ENCODE data around the gene RELL2.

Gene RELL2

GRCh38 chr5:141649056-141649688 lies 12.4 kb downstream of the RELL2 start:
- no peak for DNase-seq (ENCODE audit: low read depth in 3 of 3)

DNA sequence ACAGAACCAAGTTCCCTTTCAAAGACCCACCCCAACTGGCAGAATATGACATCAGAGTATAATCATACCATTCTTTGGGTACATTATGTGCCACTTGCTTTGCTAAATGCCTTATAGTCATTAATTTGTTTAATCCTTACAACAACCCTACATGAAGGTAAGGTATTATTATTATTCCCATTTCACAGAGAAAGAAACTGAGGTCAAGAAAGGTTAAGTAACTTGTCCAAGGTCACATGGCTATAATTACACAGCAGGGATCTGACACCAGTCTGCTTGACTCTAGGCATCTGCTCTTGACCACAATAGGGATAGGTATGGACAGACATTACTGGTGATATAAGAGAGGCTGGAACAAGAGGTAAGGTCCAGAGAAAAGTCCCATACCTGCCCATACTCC lies 13.2 kb downstream of the RELL2 start:
- no peak for DNase-seq (ENCODE audit: low read depth in 3 of 3)

DNA sequence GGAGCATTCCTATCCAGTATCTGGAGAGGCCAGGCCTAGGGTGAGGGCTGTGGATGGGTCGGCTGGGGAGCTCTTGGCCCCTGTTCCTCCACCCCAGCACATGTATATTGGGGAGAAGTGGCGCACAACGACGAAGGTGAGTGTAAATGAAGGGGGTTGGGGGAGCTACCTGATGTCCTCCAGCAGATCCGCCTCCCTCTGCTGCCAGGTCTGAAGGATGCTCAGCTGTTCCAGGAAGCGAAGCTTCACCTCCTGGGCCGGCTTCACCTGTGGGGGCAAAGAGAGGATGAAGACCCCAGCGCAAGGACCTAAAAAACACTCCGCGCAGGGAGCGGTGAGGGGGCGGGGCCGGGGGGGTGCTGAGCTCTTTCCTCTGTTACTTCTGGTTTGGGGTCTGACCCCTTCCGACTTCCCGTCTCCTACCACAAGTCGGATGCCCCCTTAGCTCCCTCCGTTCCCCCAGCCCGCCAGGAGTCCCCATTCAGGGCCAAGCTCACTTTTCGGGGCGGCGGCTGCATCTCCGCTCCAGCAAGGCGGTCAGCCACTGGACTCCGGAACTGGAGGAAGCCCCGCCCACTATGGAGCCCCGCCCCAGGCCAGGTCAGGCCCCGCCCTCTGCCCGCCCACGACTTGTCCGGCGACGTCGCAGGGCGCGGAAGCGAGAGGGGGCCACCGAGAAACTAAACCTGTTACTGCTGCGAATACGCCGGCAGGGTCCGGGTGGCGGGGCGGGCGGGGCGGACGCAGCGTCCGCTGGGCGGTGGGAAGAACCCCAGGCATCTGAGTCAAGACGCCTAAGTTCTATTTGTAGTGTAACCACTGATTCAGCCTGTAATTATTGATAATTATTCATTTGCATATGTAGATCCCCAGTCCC lies 14.3 kb downstream of the RELL2 start, which contains the start of gene FCHSD1:
FCHSD1 (minus strand) TSS at position 568 of the 877 bp plus-strand sequence; CDS start at position 518, 50 bp downstream.
- DNase-seq (ENCODE audit: low read depth in 3 of 3), result peak; percentile 66 to 70 (median 66)

- no peak for DNase-seq (ENCODE audit: low read depth in 3 of 3)
These were observed 14.9 kb downstream of the RELL2 start for GRCh38 chr5:141651728-141652105.

DNA sequence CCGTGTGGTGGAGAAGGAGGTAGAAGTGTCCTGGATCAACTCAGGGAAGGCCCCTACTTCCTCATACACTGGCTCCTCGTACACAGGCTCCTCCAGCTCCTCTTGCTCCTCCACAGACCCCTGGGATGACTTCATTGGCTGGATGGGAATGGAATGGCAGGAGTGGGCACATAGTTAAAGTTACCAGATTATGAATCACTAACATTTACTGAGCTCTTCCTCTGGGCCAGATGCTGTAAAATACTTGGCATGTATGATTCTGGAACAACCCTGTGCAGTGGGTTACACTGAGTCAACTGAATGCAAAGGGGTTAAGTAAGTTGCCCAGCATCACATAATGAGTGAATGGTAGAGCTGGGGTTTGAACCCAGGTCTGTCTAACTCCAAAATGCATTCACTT lies 17.5 kb downstream of the RELL2 start:
- no peak for DNase-seq (ENCODE audit: low read depth in 3 of 3)

DNA sequence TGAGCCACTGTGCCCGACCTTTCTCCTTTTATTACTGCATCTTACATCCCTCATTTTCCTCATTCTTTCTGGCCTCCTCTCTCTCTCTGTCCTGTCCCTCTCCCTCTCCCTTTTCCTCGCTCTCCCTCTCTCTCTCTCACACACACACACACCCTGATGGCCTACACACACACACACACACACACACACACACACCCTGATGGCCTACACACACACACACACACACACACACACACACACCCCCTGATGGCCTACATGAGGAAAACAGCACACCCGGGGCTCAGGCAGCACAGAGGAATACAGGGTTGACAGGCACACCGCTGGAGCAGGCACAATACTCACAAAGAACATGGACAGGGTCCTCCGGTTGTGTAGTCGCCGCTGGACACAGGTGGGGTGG lies 18.2 kb downstream of the RELL2 start:
- DNase-seq (ENCODE audit: low read depth in 3 of 3), result no peak

DNA sequence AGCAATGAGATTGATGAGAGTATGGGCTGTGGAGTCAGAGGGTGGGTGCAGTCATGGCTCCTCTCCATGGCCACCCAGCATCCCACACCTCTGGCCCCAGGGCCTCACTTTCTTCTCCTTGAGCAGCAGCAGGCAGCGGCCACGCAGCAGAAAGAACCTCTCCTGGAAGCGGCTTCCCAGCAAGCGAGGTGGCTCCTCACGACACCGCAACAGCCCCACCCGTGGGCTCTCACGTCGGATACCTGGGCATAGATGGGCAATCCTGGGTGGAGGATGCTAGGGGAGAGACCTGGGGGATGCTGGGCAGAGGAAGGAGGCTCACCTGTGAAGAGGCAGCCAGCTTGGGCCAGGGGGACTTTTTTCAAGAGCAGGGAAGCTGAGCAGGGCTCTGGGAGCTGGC lies 19.6 kb downstream of the RELL2 start:
- no peak for DNase-seq (ENCODE audit: low read depth in 3 of 3)

- DNase-seq (ENCODE audit: low read depth in 3 of 3), result no peak
These were observed 20.6 kb downstream of the RELL2 start for GRCh38 chr5:141657404-141657803.

DNA sequence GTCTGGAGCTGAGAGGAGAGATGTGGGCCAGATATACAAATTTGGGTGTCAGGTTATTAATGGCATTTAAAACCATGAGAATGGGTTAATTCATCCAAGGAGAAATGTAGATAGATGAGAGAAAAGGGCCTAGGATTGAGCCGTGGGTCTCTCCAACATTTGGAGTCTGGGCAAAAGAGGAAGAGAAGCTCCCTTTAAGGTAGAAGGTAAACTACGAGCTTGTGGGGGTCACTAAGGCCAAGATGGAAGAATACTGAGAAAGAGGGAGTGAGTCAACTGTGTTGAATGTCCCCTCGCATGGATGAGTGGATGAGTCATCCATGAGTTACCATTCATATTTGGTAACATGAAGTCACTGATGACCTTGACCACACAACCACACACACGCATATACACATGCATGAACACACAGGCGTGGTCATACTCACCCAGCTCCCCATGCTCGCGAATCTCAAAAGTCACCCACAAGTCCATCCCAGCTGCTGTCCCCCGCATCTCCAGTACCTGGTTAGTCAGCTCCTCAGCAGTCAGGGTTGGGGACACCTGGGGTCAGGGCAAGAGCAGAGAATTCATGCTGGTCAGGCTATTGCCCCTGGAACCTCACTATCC lies 21.2 kb downstream of the RELL2 start:
- DNase-seq (ENCODE audit: low read depth in 3 of 3), result no peak

DNA sequence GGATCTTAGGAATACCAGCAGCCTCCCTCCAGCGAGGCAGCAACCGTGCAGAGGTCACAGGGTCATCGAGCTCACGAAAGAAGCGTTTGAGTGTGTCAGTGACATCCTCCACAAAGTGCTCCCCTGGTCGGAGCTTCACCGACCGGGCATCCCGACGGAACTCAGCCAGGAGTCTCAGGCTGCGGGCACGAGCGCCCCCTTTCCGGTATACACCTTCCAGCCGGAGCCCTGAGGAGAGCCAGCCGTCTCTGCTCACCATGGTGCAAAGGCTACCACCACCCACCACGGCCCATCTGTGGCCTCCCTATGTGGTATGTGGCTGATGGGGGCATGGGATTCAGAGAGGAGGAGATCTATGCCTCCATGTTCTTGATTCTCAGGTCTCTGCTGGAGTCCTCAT lies 25.2 kb downstream of the RELL2 start:
- DNase-seq (ENCODE audit: low read depth in 3 of 3), result no peak

- DNase-seq (ENCODE audit: low read depth in 3 of 3), result no peak
These were observed 26.7 kb downstream of the RELL2 start for GRCh38 chr5:141663506-141663905.

- DNase-seq (ENCODE audit: low read depth in 3 of 3), result peak; percentile 47 to 64 (median 50)
These were observed 28.1 kb downstream of the RELL2 start for GRCh38 chr5:141664733-141665461.

DNA sequence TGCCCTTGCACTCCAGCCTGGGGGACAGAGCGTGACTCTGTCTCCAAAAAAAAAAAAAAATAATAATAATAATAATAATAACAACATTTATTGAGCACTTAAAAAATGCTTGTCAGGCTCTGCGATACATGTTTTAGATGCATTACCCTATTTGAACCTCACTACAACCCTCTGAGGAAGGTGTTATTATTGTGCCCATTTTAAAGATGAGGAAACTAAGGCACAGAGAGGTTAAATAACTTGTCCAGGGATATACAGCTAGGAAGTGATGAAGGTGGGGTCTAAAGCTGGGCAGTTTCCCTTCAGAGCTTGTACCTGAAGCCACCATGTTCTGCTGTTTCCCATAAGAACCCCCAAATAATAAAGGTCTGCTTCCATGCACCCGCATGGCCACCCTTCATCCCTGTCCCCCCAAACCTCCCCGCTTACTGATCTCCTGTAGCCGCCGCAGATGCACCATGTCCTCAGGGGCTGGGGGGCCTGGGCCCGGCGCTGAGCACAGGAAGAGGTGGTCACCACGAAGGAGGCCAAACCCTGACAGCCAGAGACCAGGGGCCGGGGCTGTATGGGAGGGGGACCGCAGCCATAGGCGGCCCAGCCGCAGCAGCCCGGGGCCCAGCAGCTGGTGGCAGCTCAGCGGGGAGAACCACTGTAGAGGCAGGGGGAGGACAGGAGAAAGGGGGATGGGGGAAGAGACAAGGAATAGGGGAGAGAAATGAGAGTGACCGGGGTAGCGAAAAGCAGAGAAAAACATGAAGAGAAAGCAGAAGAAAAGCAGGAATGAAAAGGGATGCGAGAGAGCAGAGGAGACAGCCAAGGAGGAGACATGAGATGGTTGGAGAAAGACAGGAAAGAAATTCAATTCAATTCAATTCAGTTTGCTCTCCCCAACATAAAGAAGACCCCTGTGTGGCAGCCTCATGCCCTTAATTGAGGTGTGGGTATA lies 29.5 kb downstream of the RELL2 start:
- no peak for DNase-seq (ENCODE audit: low read depth in 3 of 3)

GRCh38 chr5:141668601-141669265 lies 31.9 kb downstream of the RELL2 start:
- no peak for DNase-seq (ENCODE audit: low read depth in 3 of 3)

DNA sequence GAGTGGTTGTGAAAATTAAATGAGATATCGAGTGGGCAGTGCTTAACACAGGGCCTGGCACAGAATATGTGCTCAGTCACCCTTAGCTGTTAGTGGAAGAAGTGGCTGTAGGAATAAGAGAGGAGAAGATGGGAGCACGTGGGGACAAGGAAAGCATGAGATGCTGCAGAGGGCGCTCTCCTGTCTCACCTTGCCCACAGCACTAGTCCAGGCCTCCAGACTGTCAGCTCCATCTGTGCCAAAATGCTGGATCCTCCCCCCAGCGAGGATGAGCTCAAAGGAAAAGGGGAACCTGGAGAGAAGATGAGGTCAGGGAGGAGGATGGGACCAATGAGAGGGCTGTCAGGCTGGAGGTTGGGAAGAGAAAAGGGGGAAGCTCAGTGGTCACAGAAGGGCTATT lies 32.7 kb downstream of the RELL2 start:
- DNase-seq (ENCODE audit: low read depth in 3 of 3), result no peak

- DNase-seq (ENCODE audit: low read depth in 3 of 3), result no peak
These were observed 35.5 kb downstream of the RELL2 start for GRCh38 chr5:141672071-141672840.

DNA sequence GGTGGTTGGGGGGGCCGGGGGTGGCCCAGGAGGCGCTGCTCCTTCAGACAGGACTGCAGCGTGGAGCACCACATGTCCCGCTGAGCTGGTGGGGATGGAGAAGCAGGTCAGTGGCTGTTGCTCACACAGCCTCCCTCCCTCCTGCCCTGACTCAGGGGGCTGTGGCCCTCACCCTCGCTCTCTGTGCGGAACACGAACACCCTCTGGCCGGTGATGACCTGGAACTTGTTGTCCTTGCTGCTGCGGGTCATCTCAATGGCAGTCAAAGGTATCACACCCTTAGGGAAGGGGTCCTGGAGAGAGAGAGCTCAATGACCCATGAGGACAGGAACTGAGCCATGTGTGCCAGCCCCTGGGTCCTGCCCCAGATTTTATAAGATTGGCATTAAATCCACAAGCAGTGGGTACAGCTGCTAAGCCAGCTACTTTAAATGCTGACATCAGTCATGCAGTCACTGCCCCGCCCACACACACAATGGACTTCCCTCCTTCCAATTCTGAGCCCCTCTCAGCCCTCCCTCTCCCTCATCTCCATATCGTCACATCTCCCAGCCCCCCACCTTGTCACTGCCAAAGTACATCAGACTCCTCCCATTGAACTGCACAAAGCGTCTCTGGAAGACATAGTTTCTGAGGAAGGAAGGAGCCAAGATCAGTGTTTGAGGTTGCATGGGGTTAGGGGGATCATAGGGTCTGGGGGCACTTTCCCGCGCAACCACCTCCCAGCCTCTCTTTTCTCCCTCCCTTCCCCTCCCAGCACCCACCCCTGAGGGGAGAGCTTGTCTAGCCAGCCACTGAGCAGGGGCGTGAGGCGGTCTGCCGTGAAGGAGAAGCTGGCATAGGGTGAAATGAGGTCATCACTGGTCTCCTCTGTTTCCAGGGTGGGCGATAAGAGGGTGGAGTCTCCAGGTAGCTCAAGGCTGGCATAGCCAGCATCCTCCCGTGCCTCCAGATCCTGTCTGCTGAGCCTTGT lies 36.3 kb downstream of the RELL2 start:
- DNase-seq (ENCODE audit: low read depth in 3 of 3), result no peak

DNA sequence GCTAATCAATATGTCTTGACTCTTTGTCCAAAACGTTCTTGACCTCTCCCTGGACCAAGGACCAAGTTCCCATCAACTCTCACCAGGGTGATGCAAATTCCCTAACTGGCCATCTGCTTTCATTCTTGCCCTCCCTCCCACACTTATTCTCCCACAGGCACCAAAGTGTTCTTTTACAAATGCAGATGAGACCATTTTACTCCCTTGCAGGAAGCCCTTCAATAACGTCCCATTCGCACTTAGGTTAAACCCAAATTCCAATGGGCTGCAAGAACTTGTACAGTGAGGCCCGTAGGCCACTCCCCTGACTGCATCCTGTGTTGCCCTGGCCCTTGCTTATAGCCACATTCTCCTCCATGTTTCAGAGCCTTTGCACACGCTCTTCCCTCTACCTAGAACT lies 38.0 kb downstream of the RELL2 start:
- DNase-seq (ENCODE audit: low read depth in 3 of 3), result no peak
